Uterus (tissue), 2 donors: ENCODE data around the gene LSAMP.

ENCODE experiments used
- POLR2A ChIP-seq, 2 donors: fragments of 450-650 bp; IDR thresholded peaks; one replicate each; pipeline ENCODE4 v1.6.1; 2016; ENCODE audit warnings: antibody characterized with exemption in 2 of 2, mild to moderate bottlenecking in 1 of 2, moderate library complexity in 1 of 2
- TF ChIP-seq, protein P1 (sequence below), 4 experiments: fragments of 200-600 bp in 2 of 4; fragments of 450-650 bp in 2 of 4; sonication (generic) in 2 of 4; IDR thresholded peaks; one replicate each; pipeline ENCODE4 v1.5.1; 2016 to 2019; ENCODE audit warnings: antibody characterized with exemption in 4 of 4, mild to moderate bottlenecking in 2 of 4, moderate library complexity in 1 of 4

DNA sequence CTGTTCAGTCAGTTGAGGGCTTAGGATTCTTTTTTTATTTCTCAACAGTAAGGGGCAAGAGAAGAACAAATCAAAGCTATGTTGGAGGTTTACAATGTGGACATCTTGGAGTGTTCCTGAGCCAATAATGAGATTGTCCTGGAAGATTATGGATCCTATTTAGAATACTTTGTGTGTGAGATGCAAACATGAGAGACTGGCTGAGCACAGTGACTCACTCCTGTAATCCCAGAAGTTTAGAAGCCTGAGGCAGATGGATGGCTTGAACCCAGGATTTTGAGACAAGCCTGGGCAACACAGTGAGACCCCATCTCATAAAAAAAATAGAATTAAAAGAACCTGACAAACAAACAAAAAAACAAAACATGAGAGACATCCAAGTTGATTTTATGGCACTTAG lies 470.3 kb downstream of the LSAMP start:
- no peak for TF ChIP-seq POLR2A (IDR thresholded peaks at IDR 0.05)
- TF ChIP-seq, protein P1, sequence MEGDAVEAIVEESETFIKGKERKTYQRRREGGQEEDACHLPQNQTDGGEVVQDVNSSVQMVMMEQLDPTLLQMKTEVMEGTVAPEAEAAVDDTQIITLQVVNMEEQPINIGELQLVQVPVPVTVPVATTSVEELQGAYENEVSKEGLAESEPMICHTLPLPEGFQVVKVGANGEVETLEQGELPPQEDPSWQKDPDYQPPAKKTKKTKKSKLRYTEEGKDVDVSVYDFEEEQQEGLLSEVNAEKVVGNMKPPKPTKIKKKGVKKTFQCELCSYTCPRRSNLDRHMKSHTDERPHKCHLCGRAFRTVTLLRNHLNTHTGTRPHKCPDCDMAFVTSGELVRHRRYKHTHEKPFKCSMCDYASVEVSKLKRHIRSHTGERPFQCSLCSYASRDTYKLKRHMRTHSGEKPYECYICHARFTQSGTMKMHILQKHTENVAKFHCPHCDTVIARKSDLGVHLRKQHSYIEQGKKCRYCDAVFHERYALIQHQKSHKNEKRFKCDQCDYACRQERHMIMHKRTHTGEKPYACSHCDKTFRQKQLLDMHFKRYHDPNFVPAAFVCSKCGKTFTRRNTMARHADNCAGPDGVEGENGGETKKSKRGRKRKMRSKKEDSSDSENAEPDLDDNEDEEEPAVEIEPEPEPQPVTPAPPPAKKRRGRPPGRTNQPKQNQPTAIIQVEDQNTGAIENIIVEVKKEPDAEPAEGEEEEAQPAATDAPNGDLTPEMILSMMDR (IDR thresholded peaks at IDR 0.05), result no peak
